GM12891 (cell line): ENCODE measurements around the gene ARHGAP24.
"Not testable (repeated sequence)": the region's sequence is repeated elsewhere in the genome, so short reads cannot be mapped to it uniquely, and the experiment has no call there.

Source experiments
- DNase-seq: peaks from one replicate; pipeline ENCODE4 v3.0.0; 2011; ENCODE audit warnings: low spot score; ENCODE audit not compliant: insufficient read length
- FAIRE-seq: peaks from 2 replicates; lab custom pipeline; 2011; peaks lifted over from hg19 to GRCh38; lab: Jason Lieb, UNC
- PAX5 ChIP-seq: IDR thresholded peaks from 2 replicates; pipeline ENCODE4 v1.6.1; 2011; ENCODE audit warnings: low read length, moderate library complexity, mild to moderate bottlenecking; ENCODE audit not compliant: insufficient read depth, severe bottlenecking
- POLR2A ChIP-seq: IDR thresholded peaks from 2 replicates; pipeline ENCODE4 v1.6.1; 2011; ENCODE audit warnings: low read depth, low read length, control low read depth
- POLR2AphosphoS5 ChIP-seq: IDR thresholded peaks from 2 replicates; pipeline ENCODE4 v1.6.1; 2011; ENCODE audit warnings: low read depth, low read length, control low read depth
- POU2F2 ChIP-seq: IDR thresholded peaks from 2 replicates; pipeline ENCODE4 v1.6.1; 2011; ENCODE audit warnings: low read depth, mild to moderate bottlenecking, control low read depth, low read length, moderate library complexity
- SPI1 ChIP-seq: IDR thresholded peaks from 2 replicates; pipeline ENCODE4 v1.6.1; 2011; ENCODE audit warnings: low read depth, low read length, control low read depth
- TAF1 ChIP-seq: IDR thresholded peaks from 2 replicates; pipeline ENCODE4 v1.6.1; 2011; ENCODE audit warnings: low read depth, low read length, control low read depth

ARHGAP24 gene

DNA sequence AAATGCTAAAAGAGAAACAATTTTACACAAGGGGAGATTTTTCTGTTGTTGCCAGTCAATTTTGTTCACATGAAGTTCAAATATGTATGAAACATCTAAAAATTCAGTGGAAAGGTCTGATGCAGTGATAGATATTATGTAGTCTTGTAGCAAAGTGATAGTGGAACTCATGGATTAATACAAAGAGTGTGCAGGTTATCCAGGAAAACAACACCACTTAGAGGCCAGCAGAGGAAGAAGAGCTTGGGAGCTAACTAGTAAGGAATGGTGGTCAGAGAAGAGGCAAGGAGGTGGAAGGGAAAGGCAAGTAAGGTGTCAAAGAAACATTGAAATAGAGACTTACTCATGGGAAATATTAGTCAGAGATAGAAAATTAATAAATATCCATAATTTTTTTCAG, 489.3 kb downstream of the ARHGAP24 start:
- FAIRE-seq: no peak
- no peak for TF ChIP-seq POLR2A
- TF ChIP-seq SPI1: no peak
- TF ChIP-seq PAX5: no peak
- no peak for TF ChIP-seq TAF1
- no peak for TF ChIP-seq POU2F2
- no peak for TF ChIP-seq POLR2AphosphoS5
- DNase-seq: no peak

GRCh38 chr4:85965017-85965416, 490.1 kb downstream of the ARHGAP24 start:
- DNase-seq, FAIRE-seq: not testable (repeated sequence)

DNA sequence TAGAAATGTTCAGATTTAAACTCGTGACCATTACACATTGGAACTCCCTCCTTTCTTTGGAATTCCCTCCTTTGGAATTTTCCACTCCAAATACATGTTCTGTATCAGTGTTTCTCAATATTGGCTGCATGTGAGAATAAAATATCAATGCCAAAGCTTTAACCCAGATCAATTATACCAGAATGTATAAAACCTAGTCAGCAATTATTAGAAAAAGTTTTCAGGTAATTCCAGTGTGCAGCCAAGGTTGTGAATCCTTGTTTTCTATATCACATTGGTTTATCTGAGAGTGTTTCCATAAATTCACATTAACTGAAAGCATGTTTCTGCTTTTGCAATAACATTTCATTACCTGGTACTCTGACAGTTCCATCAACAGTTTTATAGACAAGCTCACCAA, 490.6 kb downstream of the ARHGAP24 start:
- TF ChIP-seq SPI1: no peak
- TF ChIP-seq POU2F2: no peak
- no peak for TF ChIP-seq PAX5
- no peak for TF ChIP-seq POLR2A
- no peak for TF ChIP-seq TAF1
- no peak for FAIRE-seq
- DNase-seq: no peak

- TF ChIP-seq SPI1 (no peak), POU2F2 (no peak), PAX5 (no peak), POLR2AphosphoS5 (no peak), POLR2A (no peak), TAF1 (no peak)
- FAIRE-seq: no peak
- DNase-seq: no peak
These were observed 491.4 kb downstream of the ARHGAP24 start for GRCh38 chr4:85966373-85966772.

GRCh38 chr4:85967872-85968271, 492.9 kb downstream of the ARHGAP24 start:
- DNase-seq (no peak), FAIRE-seq (no peak)
- TF ChIP-seq POU2F2: no peak
- no peak for TF ChIP-seq SPI1

DNA sequence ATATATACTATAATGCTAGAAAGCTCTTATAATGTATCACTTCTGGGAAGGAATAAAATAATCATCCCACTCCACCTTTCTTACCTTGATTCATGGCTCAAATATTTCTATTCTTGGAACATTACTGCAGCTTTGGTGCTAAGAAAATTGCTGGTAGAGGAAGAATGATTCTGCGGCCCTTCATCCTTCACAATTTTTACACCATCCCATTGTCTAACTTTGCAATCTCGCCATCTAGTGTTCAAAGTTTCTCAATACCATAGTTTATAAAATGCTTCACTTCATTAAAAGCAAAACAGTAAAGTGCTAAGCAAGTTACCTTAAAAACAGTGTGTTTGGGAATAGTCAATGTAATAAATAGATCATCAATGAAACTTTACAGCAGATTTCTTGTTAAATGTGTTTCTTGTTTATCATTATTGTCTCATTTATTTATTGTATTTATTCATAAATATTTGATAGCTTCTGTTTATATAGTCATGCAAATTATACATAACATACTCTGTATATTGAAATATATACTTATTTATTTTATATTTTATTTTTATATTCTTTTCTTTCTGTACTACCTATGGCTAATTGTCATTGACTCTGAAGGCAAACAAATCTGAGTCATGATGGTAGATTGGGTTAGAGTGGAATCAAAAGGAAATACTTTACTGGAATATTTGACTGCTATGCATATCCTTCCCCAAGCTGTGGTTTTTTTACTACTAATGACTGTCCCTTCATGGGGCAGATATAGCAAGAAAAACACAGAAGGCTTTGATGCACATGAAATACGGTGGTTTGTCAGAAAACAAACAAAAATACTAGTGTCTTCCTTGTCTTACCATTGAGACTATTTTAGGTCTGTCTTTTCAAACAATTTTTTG, 494.2 kb downstream of the ARHGAP24 start:
- FAIRE-seq: no peak
- no peak for DNase-seq

DNA sequence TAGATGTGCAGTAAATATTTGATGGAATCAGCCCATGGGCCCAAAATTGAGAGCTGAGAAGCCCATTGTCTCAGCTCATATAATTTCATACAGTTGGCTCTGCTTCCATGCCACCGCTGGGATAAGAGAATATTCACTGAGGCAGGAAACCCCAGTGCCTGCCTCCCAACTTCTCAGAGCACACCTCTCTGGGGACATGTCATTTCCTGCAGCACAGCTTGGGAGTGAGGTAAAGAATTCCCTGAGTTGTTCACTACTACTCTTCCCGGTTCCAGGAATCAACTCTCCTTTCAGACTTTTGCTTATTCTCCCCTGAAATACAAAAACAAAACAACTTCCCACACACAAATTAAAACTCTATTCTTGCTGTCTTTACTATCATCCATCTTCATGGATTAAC, 495.6 kb downstream of the ARHGAP24 start:
- no peak for TF ChIP-seq PAX5
- no peak for TF ChIP-seq TAF1
- no peak for TF ChIP-seq POLR2A
- no peak for TF ChIP-seq POU2F2
- no peak for TF ChIP-seq POLR2AphosphoS5
- no peak for TF ChIP-seq SPI1
- no peak for FAIRE-seq
- no peak for DNase-seq

More for the DNA sequence above, 494.2 kb downstream of the ARHGAP24 start:
- TF ChIP-seq POLR2AphosphoS5: no peak
- TF ChIP-seq TAF1: no peak
- no peak for TF ChIP-seq POU2F2
- no peak for TF ChIP-seq SPI1
- no peak for TF ChIP-seq POLR2A
- no peak for TF ChIP-seq PAX5

- FAIRE-seq: no peak
- TF ChIP-seq SPI1 (no peak), POU2F2 (no peak), PAX5 (no peak), TAF1 (no peak), POLR2A (no peak), POLR2AphosphoS5 (no peak)
- no peak for DNase-seq
These were observed 504.3 kb downstream of the ARHGAP24 start for GRCh38 chr4:85979276-85979675.

- DNase-seq (no peak), FAIRE-seq (no peak)
- TF ChIP-seq POLR2A: no peak
- TF ChIP-seq TAF1: no peak
- no peak for TF ChIP-seq SPI1
- no peak for TF ChIP-seq POLR2AphosphoS5
- no peak for TF ChIP-seq PAX5
- TF ChIP-seq POU2F2: no peak
These were observed 511.3 kb downstream of the ARHGAP24 start for GRCh38 chr4:85986266-85986665.

- DNase-seq (no peak), FAIRE-seq (no peak)
- no peak for TF ChIP-seq PAX5
- TF ChIP-seq POLR2AphosphoS5: no peak
- TF ChIP-seq POU2F2: no peak
- TF ChIP-seq TAF1: no peak
- TF ChIP-seq SPI1: no peak
- no peak for TF ChIP-seq POLR2A
These were observed 518.7 kb downstream of the ARHGAP24 start for GRCh38 chr4:85993641-85994040.
